Glutamatergic neuron (in vitro differentiated cells): ENCODE results near the gene LIN28B. TPM values are rescaled to one million over a fixed set of nuclear protein-coding genes. Genes with fewer than 3 reads are reported as not detected.
A peak's percentile ranks its signal among the peaks of the same experiment; 100 is the strongest.
"Not testable (repeated sequence)": the region's sequence is repeated elsewhere in the genome, so short reads cannot be mapped to it uniquely, and the experiment has no call there.

Experiments used
- DNase-seq: peaks from one replicate; pipeline ENCODE4 v3.0.0; 2022
- H3K27ac Mint-ChIP-seq: one replicate; pipeline ENCODE4 v1.8.0; 2020; ENCODE audit warnings: mild to moderate bottlenecking, mixed read lengths, inconsistent platforms; ENCODE audit not compliant: unreplicated experiment
- H3K27me3 Mint-ChIP-seq: one replicate; pipeline ENCODE4 v1.8.0; 2020; ENCODE audit warnings: mild to moderate bottlenecking, moderate library complexity, mixed read lengths, inconsistent platforms; ENCODE audit not compliant: unreplicated experiment
- H3K36me3 Mint-ChIP-seq: one replicate; pipeline ENCODE4 v1.8.0; 2020; ENCODE audit warnings: mild to moderate bottlenecking, mixed read lengths, inconsistent platforms; ENCODE audit not compliant: unreplicated experiment
- H3K4me1 Mint-ChIP-seq: one replicate; pipeline ENCODE4 v1.8.0; 2020; ENCODE audit warnings: mild to moderate bottlenecking, low read depth, mixed read lengths, inconsistent platforms; ENCODE audit not compliant: unreplicated experiment
- H3K4me3 Mint-ChIP-seq: one replicate; pipeline ENCODE4 v1.8.0; 2020; ENCODE audit warnings: mild to moderate bottlenecking, mixed read lengths, inconsistent platforms; ENCODE audit not compliant: unreplicated experiment
- H3K9me3 Mint-ChIP-seq: one replicate; pipeline ENCODE4 v1.8.0; 2020; ENCODE audit warnings: mild to moderate bottlenecking, moderate library complexity, mixed read lengths, inconsistent platforms; ENCODE audit not compliant: unreplicated experiment
- total RNA-seq: library from RNA; stranded (reverse); fragmentation: NEBNext Ultra II Directional; extraction: Animal tissue kit (Norgen Biotek cat#: 25700); gene quantifications from one replicate; pipeline ENCODE4 v1.2.1, GENCODE V29; 2021; ENCODE audit not compliant: unreplicated experiment
- TF ChIP-seq, protein P1 (sequence below): fragments of 200-600 bp; sonication (generic); IDR thresholded peaks from one replicate; pipeline ENCODE4 v1.5.0; 2021; ENCODE audit not compliant: partially characterized antibody, unreplicated experiment

LIN28B gene
- total RNA-seq, 1 donor from 2014 or later = 105 TPM

DNA sequence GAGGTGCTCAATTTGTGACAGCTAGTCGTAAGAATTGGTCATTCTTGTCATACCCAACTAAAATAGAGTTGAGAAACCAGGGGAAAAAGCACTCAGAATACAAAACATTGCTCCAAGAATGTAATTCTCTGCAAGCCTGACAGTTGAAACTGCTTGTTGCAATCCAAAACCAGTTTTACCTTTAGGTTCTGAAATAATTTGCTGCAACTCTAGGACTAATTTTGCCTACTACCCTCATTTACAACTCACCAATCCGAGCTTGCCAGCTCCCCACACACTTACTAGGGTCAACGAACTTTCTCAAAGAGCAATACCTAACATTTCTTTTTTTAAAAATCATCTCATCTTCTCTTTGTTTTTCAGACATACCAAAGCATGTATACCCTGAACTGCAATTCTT lies 29.7 kb downstream of the LIN28B start:
- no peak overlapping the region for H3K4me3 Mint-ChIP-seq
- peak overlapping the region; percentile 17 for H3K27ac Mint-ChIP-seq
- peaks cover 6% of the 10 kb centered on the region for H3K36me3 Mint-ChIP-seq
- DNase-seq = no peak
- H3K4me1 Mint-ChIP-seq = peaks cover 10% of the 10 kb centered on the region
- peaks cover 3% of the 10 kb centered on the region for H3K27me3 Mint-ChIP-seq
- H3K9me3 Mint-ChIP-seq = peaks cover 2% of the 10 kb centered on the region
- TF ChIP-seq, protein P1, sequence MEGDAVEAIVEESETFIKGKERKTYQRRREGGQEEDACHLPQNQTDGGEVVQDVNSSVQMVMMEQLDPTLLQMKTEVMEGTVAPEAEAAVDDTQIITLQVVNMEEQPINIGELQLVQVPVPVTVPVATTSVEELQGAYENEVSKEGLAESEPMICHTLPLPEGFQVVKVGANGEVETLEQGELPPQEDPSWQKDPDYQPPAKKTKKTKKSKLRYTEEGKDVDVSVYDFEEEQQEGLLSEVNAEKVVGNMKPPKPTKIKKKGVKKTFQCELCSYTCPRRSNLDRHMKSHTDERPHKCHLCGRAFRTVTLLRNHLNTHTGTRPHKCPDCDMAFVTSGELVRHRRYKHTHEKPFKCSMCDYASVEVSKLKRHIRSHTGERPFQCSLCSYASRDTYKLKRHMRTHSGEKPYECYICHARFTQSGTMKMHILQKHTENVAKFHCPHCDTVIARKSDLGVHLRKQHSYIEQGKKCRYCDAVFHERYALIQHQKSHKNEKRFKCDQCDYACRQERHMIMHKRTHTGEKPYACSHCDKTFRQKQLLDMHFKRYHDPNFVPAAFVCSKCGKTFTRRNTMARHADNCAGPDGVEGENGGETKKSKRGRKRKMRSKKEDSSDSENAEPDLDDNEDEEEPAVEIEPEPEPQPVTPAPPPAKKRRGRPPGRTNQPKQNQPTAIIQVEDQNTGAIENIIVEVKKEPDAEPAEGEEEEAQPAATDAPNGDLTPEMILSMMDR = no peak

DNA sequence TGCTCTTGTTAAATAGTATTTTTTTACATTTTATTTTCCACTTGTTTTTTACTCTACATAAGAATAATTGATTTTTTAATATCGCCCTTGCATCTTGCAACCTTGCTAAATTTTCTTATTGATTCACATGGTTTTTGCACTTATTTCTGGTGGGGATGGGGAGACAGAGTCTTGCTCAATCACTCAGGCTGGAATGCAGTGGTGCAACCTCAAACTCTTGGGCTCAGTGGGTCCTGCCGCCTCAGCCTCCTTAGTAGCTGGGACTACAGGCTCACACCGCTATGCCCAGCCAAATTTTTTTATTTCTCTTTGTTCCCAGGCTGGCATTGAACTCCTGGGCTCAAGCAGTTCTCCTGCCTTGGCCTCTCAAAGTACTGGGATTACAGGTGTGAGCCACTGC lies 30.3 kb downstream of the LIN28B start:
- TF ChIP-seq, protein P1 = no peak
- H3K27ac Mint-ChIP-seq = no peak overlapping the region
- peaks cover 5% of the 10 kb centered on the region for H3K9me3 Mint-ChIP-seq
- no peak overlapping the region for H3K4me3 Mint-ChIP-seq
- H3K4me1 Mint-ChIP-seq = peaks cover 8% of the 10 kb centered on the region
- DNase-seq = no peak
- H3K36me3 Mint-ChIP-seq = peaks cover 8% of the 10 kb centered on the region
- peaks cover 3% of the 10 kb centered on the region for H3K27me3 Mint-ChIP-seq

DNA sequence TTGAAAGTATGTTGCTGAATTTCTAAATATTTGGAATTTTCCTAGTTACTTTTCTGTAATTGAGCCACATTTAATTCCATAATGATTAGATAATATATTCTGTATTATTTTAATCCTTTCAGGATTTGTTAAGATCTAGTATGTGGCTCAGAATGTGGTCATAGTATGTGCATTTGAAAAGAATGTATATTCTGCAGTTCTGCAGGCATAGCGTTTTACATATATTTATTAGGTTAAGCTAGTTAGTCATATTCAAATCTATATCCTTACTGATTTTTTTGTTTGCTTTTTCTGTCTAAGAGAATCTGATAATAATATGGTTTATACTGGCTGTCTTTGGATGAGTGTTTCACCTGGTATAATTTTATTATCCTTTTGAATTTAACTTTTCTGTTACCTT lies 33.2 kb downstream of the LIN28B start:
- Mint-ChIP-seq H3K9me3 (peaks cover 11% of the 10 kb centered on the region), H3K4me1 (peaks cover 10% of the 10 kb centered on the region), H3K36me3 (peaks cover 15% of the 10 kb centered on the region), H3K27ac (peak overlapping the region; percentile 95), H3K27me3 (peaks cover 3% of the 10 kb centered on the region), H3K4me3 (no peak overlapping the region)
- TF ChIP-seq, protein P1 = no peak
- no peak for DNase-seq

DNA sequence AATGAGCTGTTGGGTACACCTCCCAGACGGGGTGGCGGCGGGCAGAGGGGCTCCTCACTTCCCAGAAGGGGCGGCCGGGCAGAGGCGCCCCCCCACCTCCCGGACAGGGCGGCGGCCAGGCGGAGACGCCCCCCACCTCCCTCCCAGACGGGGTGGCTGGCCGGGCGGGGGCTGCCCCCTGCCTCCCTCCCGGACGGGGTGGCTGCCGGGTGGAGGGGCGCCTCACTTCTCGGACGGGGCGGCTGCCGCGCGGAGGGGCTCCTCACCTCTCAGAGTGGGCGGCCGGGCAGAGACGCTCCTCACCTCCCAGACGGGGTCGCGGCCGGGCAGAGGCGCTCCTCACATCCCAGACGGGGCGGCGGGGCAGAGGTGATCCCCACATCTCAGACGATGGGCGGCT lies 34.2 kb downstream of the LIN28B start:
- H3K36me3 Mint-ChIP-seq = peaks cover 10% of the 10 kb centered on the region

DNA sequence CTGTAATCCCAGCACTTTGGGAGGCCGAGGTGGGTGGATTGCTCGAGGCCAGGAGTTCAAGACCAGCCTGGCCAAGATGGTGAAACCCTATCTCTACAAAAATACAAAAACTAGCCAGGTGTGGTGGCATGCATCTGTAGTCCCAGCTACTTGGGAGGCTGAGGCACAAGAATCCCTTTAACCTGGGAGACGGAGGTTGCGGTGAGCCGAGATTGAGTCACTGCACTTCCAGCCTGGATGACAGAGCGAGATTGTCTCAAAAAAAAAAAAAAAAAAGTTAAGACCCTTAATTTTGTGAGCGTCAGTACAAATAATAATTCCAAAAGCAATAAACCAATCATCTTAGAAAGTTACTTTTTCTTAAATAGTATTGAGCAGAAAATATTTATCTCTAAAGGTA lies 36.7 kb downstream of the LIN28B start:
- not testable (repeated sequence) for DNase-seq, H3K27me3 Mint-ChIP-seq, H3K27ac Mint-ChIP-seq, H3K36me3 Mint-ChIP-seq, H3K4me3 Mint-ChIP-seq
- H3K9me3 Mint-ChIP-seq = peaks cover 11% of the 10 kb centered on the region
- peaks cover 12% of the 10 kb centered on the region for H3K4me1 Mint-ChIP-seq

More for the DNA sequence above, 34.2 kb downstream of the LIN28B start:
- DNase-seq = peak; percentile 32
- peak overlapping the region; percentile 95 for H3K27ac Mint-ChIP-seq
- H3K4me1 Mint-ChIP-seq, H3K4me3 Mint-ChIP-seq, H3K27me3 Mint-ChIP-seq: not testable (repeated sequence)
- peaks cover 11% of the 10 kb centered on the region for H3K9me3 Mint-ChIP-seq

DNA sequence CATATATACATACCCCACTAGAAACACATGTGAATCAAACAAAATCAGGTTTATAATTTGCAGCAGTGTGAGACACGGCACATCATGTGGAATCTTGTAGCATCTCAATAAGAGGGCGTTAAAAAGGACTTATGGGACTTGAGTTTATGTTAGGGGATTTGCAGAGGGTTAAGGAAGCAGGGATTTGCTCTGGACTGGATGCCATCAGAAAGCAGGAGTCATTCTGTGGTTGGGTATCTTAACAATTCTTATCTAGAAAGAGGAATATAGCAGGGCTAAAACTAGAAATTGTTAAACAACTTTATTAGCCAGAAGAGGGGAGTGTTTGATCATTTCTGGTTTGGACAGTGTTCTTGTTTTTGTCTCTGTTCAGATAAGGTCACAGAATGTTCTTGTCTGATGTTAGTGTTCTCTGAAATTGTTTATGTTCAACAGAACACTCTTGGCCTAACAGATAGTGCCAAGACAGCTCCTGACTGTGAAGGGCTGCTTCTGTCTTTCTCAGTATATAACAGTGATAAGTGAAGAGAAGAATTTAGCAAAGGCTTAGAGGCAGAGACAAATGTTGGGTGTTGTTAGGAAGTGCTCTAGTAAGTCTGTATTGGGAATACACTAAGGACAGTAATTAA lies 39.2 kb downstream of the LIN28B start:
- peaks cover 9% of the 10 kb centered on the region for H3K9me3 Mint-ChIP-seq
- no peaks in the 10 kb centered on the region for H3K27me3 Mint-ChIP-seq
- TF ChIP-seq, protein P1 = no peak
- no peak for DNase-seq
- H3K36me3 Mint-ChIP-seq = peaks cover 9% of the 10 kb centered on the region
- H3K27ac Mint-ChIP-seq = no peak overlapping the region
- peaks cover 9% of the 10 kb centered on the region for H3K4me1 Mint-ChIP-seq
- H3K4me3 Mint-ChIP-seq = no peak overlapping the region
